CD4-positive, alpha-beta memory T cell (primary cell): ENCODE measurements around the gene GSTM1. TPM values are rescaled to one million over a fixed set of nuclear protein-coding genes. Genes with fewer than 3 reads are reported as not detected.
A peak's percentile ranks its signal among the peaks of the same experiment; 100 is the strongest.

Source experiments
- CTCF ChIA-PET: fragments of 350-600 bp; sonication (Branson Sonifier 250); formaldehyde crosslinking; loops from one replicate; lab custom pipeline; 2021; ENCODE audit warnings: inconsistent platforms; ENCODE audit not compliant: partially characterized antibody; lab: Charles Lee
- POLR2A ChIA-PET: fragments of 350-600 bp; sonication (Branson Sonifier 250); formaldehyde crosslinking; loops from one replicate; lab custom pipeline; 2021; ENCODE audit not compliant: partially characterized antibody; lab: Charles Lee
- DNase-seq, 5 donors: peaks; one replicate each; pipeline versions ENCODE4 v3.0.0 to v3.0.0-alpha.2; 2020 to 2022; ENCODE audit warnings: mixed read lengths in 1 of 5
- H3K27ac ChIP-seq: one replicate; pipeline ENCODE4 v1.7.0; 2013; ENCODE audit warnings: low read depth, low read length
- H3K27me3 ChIP-seq: 2 replicates; pipeline ENCODE4 v1.7.0; 2013; ENCODE audit warnings: mild to moderate bottlenecking, low read length, moderate library complexity; ENCODE audit not compliant: insufficient read depth
- H3K36me3 ChIP-seq: 2 replicates; pipeline ENCODE4 v1.7.0; 2013; ENCODE audit warnings: mild to moderate bottlenecking, low read length, moderate library complexity; ENCODE audit not compliant: insufficient read depth
- H3K4me1 ChIP-seq: 2 replicates; pipeline ENCODE4 v1.7.0; 2013; ENCODE audit warnings: mild to moderate bottlenecking, low read length, moderate library complexity; ENCODE audit not compliant: insufficient read depth
- H3K4me3 ChIP-seq, 2 donors: one replicate each; pipeline ENCODE4 v1.7.0; 2013; ENCODE audit warnings: low read length in 2 of 2, mild to moderate bottlenecking in 1 of 2
- H3K9me3 ChIP-seq, 2 donors: one replicate each; pipeline ENCODE4 v1.7.0; 2013; ENCODE audit warnings: low read length in 2 of 2, control low read depth in 1 of 2; ENCODE audit not compliant: control insufficient read depth in 1 of 2
- H3K27ac Mint-ChIP-seq, 7 donors: one replicate each; pipeline ENCODE4 v1.8.0; 2020 to 2021; ENCODE audit warnings: mixed read lengths in 7 of 7, mild to moderate bottlenecking in 6 of 7, inconsistent platforms in 3 of 7, moderate library complexity in 3 of 7
- H3K27me3 Mint-ChIP-seq, 2 donors: one replicate each; pipeline ENCODE4 v1.8.0; 2020 to 2021; ENCODE audit warnings: mixed read lengths in 2 of 2
- H3K36me3 Mint-ChIP-seq, 2 donors: one replicate each; pipeline ENCODE4 v1.8.0; 2020 to 2021; ENCODE audit warnings: mixed read lengths in 2 of 2, inconsistent platforms in 1 of 2, mild to moderate bottlenecking in 1 of 2
- H3K4me1 Mint-ChIP-seq, 4 donors: one replicate each; pipeline ENCODE4 v1.8.0; 2020 to 2021; ENCODE audit warnings: mixed read lengths in 4 of 4, mild to moderate bottlenecking in 1 of 4
- H3K4me3 Mint-ChIP-seq, 8 donors: one replicate each; pipeline ENCODE4 v1.8.0; 2020 to 2021; ENCODE audit warnings: mixed read lengths in 8 of 8, mild to moderate bottlenecking in 7 of 8, moderate library complexity in 6 of 8, inconsistent platforms in 3 of 8
- H3K9me3 Mint-ChIP-seq, 8 donors: one replicate each; pipeline ENCODE4 v1.8.0; 2020 to 2021; ENCODE audit warnings: mixed read lengths in 8 of 8, mild to moderate bottlenecking in 5 of 8, inconsistent platforms in 3 of 8, moderate library complexity in 1 of 8
- intact Hi-C: fragments of 100-400 bp; cut with micrococcal nuclease; formaldehyde crosslinking; loops from one replicate; pipeline ENCODE4 v1.15.1; 2023
- polyA plus RNA-seq, 2 donors: library from polyadenylated mRNA; unstranded; fragments of 300-500 nt; fragmentation: Illumina TruSeq; gene quantifications; one replicate each; pipeline ENCODE4 v1.2.3, GENCODE V29; 2021
- total RNA-seq, 2 experiments: library from RNA; stranded (reverse); gene quantifications; one replicate each; pipeline ENCODE4 v1.2.3, GENCODE V29; 2021

Gene GSTM1
- total and polyA plus RNA-seq, 4 experiments from 2014 or later: 0.49 TPM; not detected in 3

- peaks cover 4 to 14% (median 8%) of the 10 kb centered on the region in 4 donors for H3K4me1 Mint-ChIP-seq
- POLR2A ChIA-PET: no interaction called here
- DNase-seq: no peak
Observed at GRCh38 chr1:109641861-109642260, 45.8 kb upstream of the GSTM1 start.

GRCh38 chr1:109642626-109643025, 45.0 kb upstream of the GSTM1 start:
- H3K36me3 ChIP-seq: no peaks in the 10 kb centered on the region
- H3K27me3 ChIP-seq: no peaks in the 10 kb centered on the region
- Mint-ChIP-seq H3K4me3 (no peak overlapping the region), H3K27ac (peak overlapping the region in 2 of 7 donors; percentile 17 to 47), H3K9me3 (no peaks in the 10 kb centered on the region), H3K27me3 (peaks cover 2% of the 10 kb centered on the region in 2 donors), H3K4me1 (peaks cover 4 to 14% (median 8%) of the 10 kb centered on the region in 4 donors), H3K36me3 (no peaks in the 10 kb centered on the region)
- no peak overlapping the region for H3K4me3 ChIP-seq
- H3K9me3 ChIP-seq: no peaks in the 10 kb centered on the region
- no peak overlapping the region for H3K27ac ChIP-seq
- ChIA-PET POLR2A (interaction anchor here (0.9 to 1.0 kb wide), 2 partner anchors 94 to 342 kb away, joined by 3 to 4 read pairs; partner anchors contain the start of genes AHCYL1 and GNAI3), CTCF (interaction anchor here (1.0 to 20.3 kb wide), 12 partner anchors 7 to 342 kb away, joined by 3 to 394 read pairs (median 12); partner anchors contain the start of genes AHCYL1, AMPD2, GNAI3 and GNAT2)
- intact Hi-C loops: loop anchor here (1.0 to 5.0 kb wide), 6 partner anchors 94 to 820 kb away; partner anchors contain the start of genes AHCYL1, CSF1 and GNAI3
- peaks cover 14% of the 10 kb centered on the region for H3K4me1 ChIP-seq
- DNase-seq: no peak

More at GRCh38 chr1:109641861-109642260, 45.8 kb upstream of the GSTM1 start:
- intact Hi-C loops: loop anchor here (5.0 kb wide), 2 partner anchors 270 to 820 kb away; partner anchors contain the start of gene CSF1
- no peaks in the 10 kb centered on the region for H3K36me3 ChIP-seq
- H3K27me3 ChIP-seq: no peaks in the 10 kb centered on the region
- CTCF ChIA-PET: interaction anchor here (1.2 to 20.3 kb wide), 16 partner anchors 7 to 343 kb away, joined by 3 to 394 read pairs (median 22); partner anchors contain the start of genes AHCYL1, AMPD2, GNAI3 and GNAT2
- no peak overlapping the region for H3K4me3 Mint-ChIP-seq
- peaks cover 14% of the 10 kb centered on the region for H3K4me1 ChIP-seq
- no peaks in the 10 kb centered on the region for H3K36me3 Mint-ChIP-seq
- H3K9me3 ChIP-seq: no peaks in the 10 kb centered on the region
- no peaks in the 10 kb centered on the region for H3K9me3 Mint-ChIP-seq
- H3K4me3 ChIP-seq: no peak overlapping the region
- H3K27me3 Mint-ChIP-seq: peaks cover 2% of the 10 kb centered on the region in 2 donors
- no peak overlapping the region for H3K27ac Mint-ChIP-seq
- H3K27ac ChIP-seq: no peak overlapping the region

GRCh38 chr1:109643385-109644230, 44.0 kb upstream of the GSTM1 start:
- peaks cover 4 to 14% (median 8%) of the 10 kb centered on the region in 4 donors for H3K4me1 Mint-ChIP-seq
- H3K9me3 Mint-ChIP-seq: no peaks in the 10 kb centered on the region
- Histone ChIP-seq H3K27ac (no peak overlapping the region), H3K27me3 (no peaks in the 10 kb centered on the region), H3K4me3 (no peak overlapping the region), H3K9me3 (no peaks in the 10 kb centered on the region), H3K4me1 (peaks cover 14% of the 10 kb centered on the region), H3K36me3 (no peaks in the 10 kb centered on the region)
- POLR2A ChIA-PET: interaction anchor here (0.9 to 1.2 kb wide), 4 partner anchors 15 to 341 kb away, joined by 3 to 4 read pairs (median 3); partner anchors contain the start of genes AHCYL1 and GNAI3
- intact Hi-C loops: loop anchor here (1.0 to 5.0 kb wide), 6 partner anchors 95 to 819 kb away; partner anchors contain the start of genes AHCYL1, CSF1 and GNAI3
- DNase-seq: peak; percentile 75 to 83 (median 79)
- peak overlapping the region in 1 of 7 donors; percentile 42 for H3K27ac Mint-ChIP-seq
- no peaks in the 10 kb centered on the region for H3K36me3 Mint-ChIP-seq
- H3K27me3 Mint-ChIP-seq: peaks cover 2% of the 10 kb centered on the region in 2 donors
- CTCF ChIA-PET: interaction anchor here (0.7 to 20.3 kb wide), 14 partner anchors 8 to 341 kb away, joined by 3 to 394 read pairs (median 4); partner anchors contain the start of genes AHCYL1, GSTM4 and MYBPHL
- H3K4me3 Mint-ChIP-seq: no peak overlapping the region

- H3K27me3 Mint-ChIP-seq: peaks cover 2 to 4% of the 10 kb centered on the region in 2 donors
- intact Hi-C loops: loop anchor here (5.0 kb wide), 2 partner anchors 268 to 818 kb away; partner anchors contain the start of gene CSF1
- Histone ChIP-seq H3K9me3 (no peaks in the 10 kb centered on the region), H3K27ac (no peak overlapping the region), H3K27me3 (no peaks in the 10 kb centered on the region), H3K4me1 (peaks cover 14% of the 10 kb centered on the region), H3K36me3 (no peaks in the 10 kb centered on the region), H3K4me3 (no peak overlapping the region)
- no peak overlapping the region for H3K27ac Mint-ChIP-seq
- no peaks in the 10 kb centered on the region for H3K9me3 Mint-ChIP-seq
- peaks cover 4 to 14% (median 8%) of the 10 kb centered on the region in 4 donors for H3K4me1 Mint-ChIP-seq
- CTCF ChIA-PET: interaction anchor here (0.6 to 20.3 kb wide), 14 partner anchors 6 to 369 kb away, joined by 3 to 394 read pairs (median 4); partner anchors contain the start of genes AHCYL1 and GSTM4
- no peaks in the 10 kb centered on the region for H3K36me3 Mint-ChIP-seq
- no peak for DNase-seq
- H3K4me3 Mint-ChIP-seq: no peak overlapping the region
- POLR2A ChIA-PET: no interaction called here
Observed at GRCh38 chr1:109644670-109645069, 42.9 kb upstream of the GSTM1 start.

GRCh38 chr1:109649491-109649914, 38.1 kb upstream of the GSTM1 start:
- no peak overlapping the region for H3K27ac ChIP-seq
- no peaks in the 10 kb centered on the region for H3K36me3 ChIP-seq
- H3K9me3 ChIP-seq: no peaks in the 10 kb centered on the region
- peaks cover 3 to 6% of the 10 kb centered on the region in 2 donors for H3K27me3 Mint-ChIP-seq
- H3K4me3 ChIP-seq: no peak overlapping the region
- no peaks in the 10 kb centered on the region for H3K9me3 Mint-ChIP-seq
- CTCF ChIA-PET: interaction anchor here (1.0 to 20.3 kb wide), 6 partner anchors 11 to 335 kb away, joined by 3 to 394 read pairs (median 10); partner anchors contain the start of genes AHCYL1 and GNAI3
- H3K4me3 Mint-ChIP-seq: no peak overlapping the region
- peaks cover 7% of the 10 kb centered on the region for H3K27me3 ChIP-seq
- intact Hi-C loops: no loop called here
- peaks cover 0 to under 1% (median 0%) of the 10 kb centered on the region in 4 donors for H3K4me1 Mint-ChIP-seq
- H3K27ac Mint-ChIP-seq: peak overlapping the region in 1 of 7 donors; percentile 37
- H3K36me3 Mint-ChIP-seq: no peaks in the 10 kb centered on the region
- H3K4me1 ChIP-seq: no peaks in the 10 kb centered on the region
- POLR2A ChIA-PET: interaction anchor here (0.9 kb wide), 1 partner anchor 101 kb away, joined by 3 read pairs; the partner anchor contains the start of gene GNAI3
- no peak for DNase-seq

- no peak for DNase-seq
- Histone ChIP-seq H3K36me3 (no peaks in the 10 kb centered on the region), H3K4me3 (no peak overlapping the region), H3K9me3 (no peaks in the 10 kb centered on the region), H3K27me3 (peaks cover 7% of the 10 kb centered on the region), H3K4me1 (peaks cover 7% of the 10 kb centered on the region), H3K27ac (no peak overlapping the region)
- no peak overlapping the region for H3K27ac Mint-ChIP-seq
- H3K9me3 Mint-ChIP-seq: no peaks in the 10 kb centered on the region
- H3K4me1 Mint-ChIP-seq: peaks cover 2 to 11% (median 7%) of the 10 kb centered on the region in 4 donors
- peaks cover 0 to 2% of the 10 kb centered on the region in 2 donors for H3K36me3 Mint-ChIP-seq
- intact Hi-C loops: no loop called here
- POLR2A ChIA-PET: interaction anchor here (0.9 kb wide), 1 partner anchor 102 kb away, joined by 3 read pairs; the partner anchor contains the start of gene GNAI3
- peaks cover 3 to 7% of the 10 kb centered on the region in 2 donors for H3K27me3 Mint-ChIP-seq
- CTCF ChIA-PET: interaction anchor here (1.5 to 20.3 kb wide), 6 partner anchors 12 to 334 kb away, joined by 3 to 394 read pairs (median 10); partner anchors contain the start of genes AHCYL1 and GNAI3
- H3K4me3 Mint-ChIP-seq: no peak overlapping the region
Observed at GRCh38 chr1:109650609-109651008, 37.0 kb upstream of the GSTM1 start.
